ENCODE data around the gene ARSJ.

GRCh38 chr4:113947484-113947883, 32.0 kb downstream of the ARSJ start:
- TF ChIP-seq CTCF (IDR thresholded peaks at IDR 0.05; ENCODE audit: low read depth, low read length) (no peak), MYC (IDR thresholded peaks at IDR 0.05; ENCODE audit: low read depth, low read length) (no peak), POLR2A (IDR thresholded peaks at IDR 0.05; ENCODE audit: extremely low read depth, insufficient read length) (no peak), MAX (IDR thresholded peaks at IDR 0.05; ENCODE audit: low read depth, low read length) (no peak)

Data from NB4 (cell line).